ENCODE data around the gene C16orf86.
A peak's percentile ranks its signal among the peaks of the same experiment; 100 is the strongest.

Gene C16orf86

DNA sequence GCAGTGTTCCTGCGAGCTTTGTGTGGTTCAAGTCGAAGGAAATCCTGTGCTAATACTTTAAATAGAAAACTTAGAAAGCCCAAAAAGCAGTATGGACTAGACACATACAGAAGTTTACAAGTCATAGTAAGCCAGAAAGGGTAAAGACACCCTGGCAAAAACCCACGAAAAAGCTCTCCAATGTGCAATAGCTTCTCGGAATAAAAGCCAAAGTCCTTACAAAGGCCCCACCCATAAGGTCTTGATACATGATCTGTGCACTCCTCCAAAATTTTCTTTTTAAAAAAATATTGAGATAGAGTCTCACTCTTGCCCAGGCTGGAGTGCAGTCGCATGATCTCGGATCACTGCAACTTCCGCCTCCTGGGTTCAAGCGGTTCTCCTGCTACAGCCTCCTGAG is 10.3 kb downstream of the C16orf86 start:
- Mint-ChIP-seq H3K27me3 (ENCODE audit: low read depth) (no peaks in the 10 kb centered on the region), H3K4me1 (peaks cover 18% of the 10 kb centered on the region), H3K27ac (no peak overlapping the region), H3K4me3 (no peak overlapping the region), H3K36me3 (ENCODE audit: low read depth) (no peaks in the 10 kb centered on the region), H3K9me3 (no peaks in the 10 kb centered on the region)
- TF ChIP-seq, protein P1, sequence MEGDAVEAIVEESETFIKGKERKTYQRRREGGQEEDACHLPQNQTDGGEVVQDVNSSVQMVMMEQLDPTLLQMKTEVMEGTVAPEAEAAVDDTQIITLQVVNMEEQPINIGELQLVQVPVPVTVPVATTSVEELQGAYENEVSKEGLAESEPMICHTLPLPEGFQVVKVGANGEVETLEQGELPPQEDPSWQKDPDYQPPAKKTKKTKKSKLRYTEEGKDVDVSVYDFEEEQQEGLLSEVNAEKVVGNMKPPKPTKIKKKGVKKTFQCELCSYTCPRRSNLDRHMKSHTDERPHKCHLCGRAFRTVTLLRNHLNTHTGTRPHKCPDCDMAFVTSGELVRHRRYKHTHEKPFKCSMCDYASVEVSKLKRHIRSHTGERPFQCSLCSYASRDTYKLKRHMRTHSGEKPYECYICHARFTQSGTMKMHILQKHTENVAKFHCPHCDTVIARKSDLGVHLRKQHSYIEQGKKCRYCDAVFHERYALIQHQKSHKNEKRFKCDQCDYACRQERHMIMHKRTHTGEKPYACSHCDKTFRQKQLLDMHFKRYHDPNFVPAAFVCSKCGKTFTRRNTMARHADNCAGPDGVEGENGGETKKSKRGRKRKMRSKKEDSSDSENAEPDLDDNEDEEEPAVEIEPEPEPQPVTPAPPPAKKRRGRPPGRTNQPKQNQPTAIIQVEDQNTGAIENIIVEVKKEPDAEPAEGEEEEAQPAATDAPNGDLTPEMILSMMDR (IDR thresholded peaks at IDR 0.05; ENCODE audit: unreplicated experiment in 3 of 3): no peak

DNA sequence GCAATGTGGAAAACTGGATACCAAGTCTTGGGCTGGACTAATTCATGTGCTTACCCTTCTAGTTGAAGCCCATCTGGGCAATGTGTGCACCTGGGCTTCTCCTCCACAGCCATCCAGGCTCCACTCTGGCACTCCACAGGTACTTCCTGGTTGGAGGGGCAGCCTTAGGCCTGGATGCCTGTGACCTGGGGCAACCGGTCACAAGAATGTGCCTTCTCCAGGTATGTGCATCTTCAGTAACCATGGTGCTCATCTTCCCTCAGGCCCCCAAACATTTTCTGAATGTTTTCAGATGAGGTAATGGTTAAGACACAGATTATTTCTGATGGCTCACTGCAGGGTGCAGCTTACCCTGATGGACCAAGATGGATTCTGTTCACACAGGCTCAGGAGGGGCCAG is 11.1 kb downstream of the C16orf86 start:
- Mint-ChIP-seq H3K27ac (no peak overlapping the region), H3K4me3 (no peak overlapping the region), H3K27me3 (ENCODE audit: low read depth) (no peaks in the 10 kb centered on the region), H3K4me1 (peaks cover 18% of the 10 kb centered on the region), H3K36me3 (ENCODE audit: low read depth) (peaks cover 4% of the 10 kb centered on the region), H3K9me3 (no peaks in the 10 kb centered on the region)
- TF ChIP-seq, protein P1 (IDR thresholded peaks at IDR 0.05; ENCODE audit: unreplicated experiment in 3 of 3): no peak

DNA sequence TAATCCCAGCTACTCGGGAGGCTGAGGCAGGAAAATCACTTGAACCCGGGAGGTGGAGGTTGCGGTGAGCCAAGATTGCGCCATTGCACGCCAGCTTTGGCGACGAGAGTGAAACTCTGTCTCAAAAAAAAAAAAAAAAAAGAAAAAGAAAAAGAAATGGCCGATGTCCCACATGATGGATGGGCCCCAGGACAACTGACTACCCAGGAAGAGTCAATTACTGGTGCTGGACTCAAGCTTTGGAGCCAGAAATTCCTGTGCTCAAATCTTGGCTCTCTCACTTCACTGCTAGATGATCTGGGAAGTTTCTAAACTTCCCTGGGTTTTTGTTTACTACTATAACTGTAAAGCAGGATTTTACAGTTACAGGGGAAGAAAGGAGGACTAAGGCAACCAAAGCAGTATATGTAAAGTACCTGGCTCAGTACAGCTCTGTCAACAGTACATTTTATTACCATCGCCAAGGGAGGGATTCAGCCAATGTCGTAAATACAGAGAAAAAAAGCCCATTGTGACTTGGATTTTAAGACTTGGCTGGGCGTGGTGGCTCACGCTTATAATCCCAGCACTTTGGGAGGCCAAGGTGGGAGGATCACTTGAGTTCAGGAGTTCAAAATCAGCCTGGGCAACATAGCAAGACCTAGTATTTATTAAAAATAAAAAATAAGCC is 11.9 kb downstream of the C16orf86 start:
- peaks cover 7% of the 10 kb centered on the region for H3K36me3 Mint-ChIP-seq (ENCODE audit: low read depth)
- TF ChIP-seq, protein P1 (IDR thresholded peaks at IDR 0.05; ENCODE audit: unreplicated experiment in 3 of 3): no peak
- peaks cover 16% of the 10 kb centered on the region for H3K4me1 Mint-ChIP-seq
- no peaks in the 10 kb centered on the region for H3K27me3 Mint-ChIP-seq (ENCODE audit: low read depth)
- no peak overlapping the region for H3K4me3 Mint-ChIP-seq
- no peaks in the 10 kb centered on the region for H3K9me3 Mint-ChIP-seq
- peak overlapping the region in 2 of 3 experiments; percentile 56 to 67 for H3K27ac Mint-ChIP-seq

DNA sequence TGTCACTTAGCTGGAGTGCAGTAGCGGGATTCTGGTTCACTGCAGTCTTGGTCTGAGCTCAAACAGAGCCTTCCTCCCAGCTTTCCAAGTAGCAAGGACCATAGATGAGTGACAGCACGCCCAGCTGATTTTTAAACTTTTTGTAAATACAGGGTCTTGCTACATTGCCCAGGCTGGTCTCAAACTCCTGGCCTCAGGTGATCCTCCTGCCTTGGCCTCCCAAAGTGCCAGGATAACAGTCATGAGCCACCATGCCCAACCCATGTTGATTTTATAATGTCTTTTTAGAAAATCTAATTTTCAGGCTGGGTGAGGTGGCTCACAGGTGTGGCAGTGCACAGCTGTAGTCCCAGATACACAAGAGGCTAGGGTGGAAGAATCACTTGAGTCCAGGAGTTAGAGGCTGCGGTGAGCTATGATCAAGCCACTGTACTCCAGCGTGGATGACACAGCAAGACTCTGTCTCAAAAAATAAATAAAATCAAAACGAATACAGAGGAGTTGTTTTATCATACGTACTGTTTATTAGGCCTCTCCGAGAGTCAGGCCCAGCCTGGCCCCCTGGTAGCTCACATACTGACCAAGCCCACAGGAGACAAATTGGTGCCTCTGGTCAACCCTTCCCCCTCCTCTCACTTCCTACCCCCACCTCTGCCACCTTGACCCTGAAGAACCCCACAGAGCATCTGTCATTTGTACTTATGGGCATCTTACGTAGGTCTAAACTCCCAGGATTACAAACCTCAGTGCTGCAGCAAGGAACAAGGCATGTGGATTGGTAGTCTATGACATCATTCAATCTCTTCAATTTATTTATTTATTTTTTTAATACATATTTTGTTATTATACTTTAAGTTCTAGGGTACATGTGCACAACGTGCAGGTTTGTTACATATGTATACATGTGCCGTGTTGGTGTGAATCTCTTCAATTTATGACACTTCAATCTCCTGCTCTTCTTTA is 13.6 kb downstream of the C16orf86 start:
- H3K36me3 Mint-ChIP-seq (ENCODE audit: low read depth): peaks cover 12% of the 10 kb centered on the region
- TF ChIP-seq, protein P1 (IDR thresholded peaks at IDR 0.05; ENCODE audit: unreplicated experiment in 3 of 3): no peak
- H3K4me1 Mint-ChIP-seq: peaks cover 5% of the 10 kb centered on the region
- no peaks in the 10 kb centered on the region for H3K27me3 Mint-ChIP-seq (ENCODE audit: low read depth)
- H3K9me3 Mint-ChIP-seq: no peaks in the 10 kb centered on the region
- no peak overlapping the region for H3K4me3 Mint-ChIP-seq
- H3K27ac Mint-ChIP-seq: no peak overlapping the region

- TF ChIP-seq, protein P1 (IDR thresholded peaks at IDR 0.05; ENCODE audit: unreplicated experiment in 3 of 3): no peak
- no peak overlapping the region for H3K27ac Mint-ChIP-seq
- peaks cover 16% of the 10 kb centered on the region for H3K36me3 Mint-ChIP-seq (ENCODE audit: low read depth)
- H3K4me3 Mint-ChIP-seq: no peak overlapping the region
- no peaks in the 10 kb centered on the region for H3K9me3 Mint-ChIP-seq
- no peaks in the 10 kb centered on the region for H3K27me3 Mint-ChIP-seq (ENCODE audit: low read depth)
- H3K4me1 Mint-ChIP-seq: peaks cover under 1% of the 10 kb centered on the region
Observed at GRCh38 chr16:67683767-67684166, 17.2 kb downstream of the C16orf86 start.
